Gastrocnemius medialis (tissue), 4 donors: ENCODE measurements around the gene SEMA3C.

ENCODE experiments used
- CTCF ChIP-seq, 5 experiments: fragments of 450-650 bp in 3 of 5; fragments of 200-600 bp in 2 of 5; sonication (generic) in 2 of 5; IDR thresholded peaks in 4 of 5; conservative IDR thresholded peaks in 1 of 5; 1 replicate in 4 of 5; 2 replicates in 1 of 5; pipeline ENCODE4 v1.5.1; 2016 to 2019; ENCODE audit warnings: antibody characterized with exemption in 5 of 5, mild to moderate bottlenecking in 3 of 5, moderate library complexity in 3 of 5
- POLR2A ChIP-seq, 2 donors: fragments of 450-650 bp; IDR thresholded peaks; one replicate each; pipeline ENCODE4 v1.6.1; 2017; ENCODE audit warnings: antibody characterized with exemption in 2 of 2, mild to moderate bottlenecking in 2 of 2, moderate library complexity in 2 of 2

- no peak for TF ChIP-seq CTCF (IDR thresholded peaks at IDR 0.05 in 4 of 5, conservative IDR thresholded peaks at IDR 0.05 in 1 of 5)
- TF ChIP-seq POLR2A (IDR thresholded peaks at IDR 0.05), result no peak
These were observed 24.5 kb upstream of the SEMA3C start for GRCh38 chr7:80943342-80943741.
